Thyroid gland (tissue), 4 donors: ENCODE results near the gene FAM240A.

Experiments used
- POLR2A ChIP-seq, 2 donors: fragments of 450-650 bp; IDR thresholded peaks; one replicate each; pipeline ENCODE4 v1.6.1; 2017; ENCODE audit warnings: antibody characterized with exemption in 2 of 2, mild to moderate bottlenecking in 2 of 2, moderate library complexity in 1 of 2
- TF ChIP-seq, protein P1 (sequence below), 6 experiments: fragments of 200-600 bp in 3 of 6; fragments of 450-650 bp in 3 of 6; sonication (generic) in 3 of 6; IDR thresholded peaks; one replicate each; pipeline ENCODE4 v1.5.1; 2016 to 2019; ENCODE audit warnings: antibody characterized with exemption in 6 of 6, mild to moderate bottlenecking in 2 of 6, inconsistent platforms in 1 of 6, moderate library complexity in 1 of 6

DNA sequence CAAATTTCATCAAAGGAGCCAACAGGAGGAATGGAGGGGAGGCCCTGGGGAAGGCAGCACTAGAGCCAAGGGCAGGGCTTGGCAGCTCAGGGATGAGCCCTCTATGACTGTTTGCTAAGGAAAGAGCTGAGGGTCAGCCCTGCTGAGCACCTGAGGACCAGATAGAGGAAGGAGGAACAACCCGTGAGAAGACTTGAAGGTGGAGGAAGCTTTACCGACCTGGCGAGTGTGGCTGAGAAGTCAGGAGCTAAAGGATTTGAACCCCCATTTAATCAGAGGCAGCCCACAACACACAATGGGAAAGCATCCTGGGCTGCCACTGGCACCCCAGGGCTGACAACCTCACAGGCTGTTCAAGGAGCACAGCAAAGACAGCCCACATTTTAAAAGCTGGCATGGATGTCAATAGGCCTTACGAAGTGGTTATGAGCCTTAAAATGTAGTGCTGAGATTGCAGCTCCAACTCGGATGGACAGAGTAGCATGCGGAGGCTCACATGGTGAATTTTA is 25.5 kb upstream of the FAM240A start:
- TF ChIP-seq, protein P1, sequence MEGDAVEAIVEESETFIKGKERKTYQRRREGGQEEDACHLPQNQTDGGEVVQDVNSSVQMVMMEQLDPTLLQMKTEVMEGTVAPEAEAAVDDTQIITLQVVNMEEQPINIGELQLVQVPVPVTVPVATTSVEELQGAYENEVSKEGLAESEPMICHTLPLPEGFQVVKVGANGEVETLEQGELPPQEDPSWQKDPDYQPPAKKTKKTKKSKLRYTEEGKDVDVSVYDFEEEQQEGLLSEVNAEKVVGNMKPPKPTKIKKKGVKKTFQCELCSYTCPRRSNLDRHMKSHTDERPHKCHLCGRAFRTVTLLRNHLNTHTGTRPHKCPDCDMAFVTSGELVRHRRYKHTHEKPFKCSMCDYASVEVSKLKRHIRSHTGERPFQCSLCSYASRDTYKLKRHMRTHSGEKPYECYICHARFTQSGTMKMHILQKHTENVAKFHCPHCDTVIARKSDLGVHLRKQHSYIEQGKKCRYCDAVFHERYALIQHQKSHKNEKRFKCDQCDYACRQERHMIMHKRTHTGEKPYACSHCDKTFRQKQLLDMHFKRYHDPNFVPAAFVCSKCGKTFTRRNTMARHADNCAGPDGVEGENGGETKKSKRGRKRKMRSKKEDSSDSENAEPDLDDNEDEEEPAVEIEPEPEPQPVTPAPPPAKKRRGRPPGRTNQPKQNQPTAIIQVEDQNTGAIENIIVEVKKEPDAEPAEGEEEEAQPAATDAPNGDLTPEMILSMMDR (IDR thresholded peaks at IDR 0.05), result no peak
- TF ChIP-seq POLR2A (IDR thresholded peaks at IDR 0.05), result no peak
